HepG2 (cell line): ENCODE measurements around the gene CDC42SE2. TPM values are rescaled to one million over a fixed set of nuclear protein-coding genes. Genes with fewer than 3 reads are reported as not detected.

Experiments
- DZIP1 ChIP-seq: sonication (generic); formaldehyde crosslinking; IDR thresholded peaks from 2 replicates; pipeline ENCODE4 v1.5.0; 2020; ENCODE audit warnings: mild to moderate bottlenecking, missing genetic modification reagents
- ETS1 ChIP-seq: sonication (generic); formaldehyde crosslinking; IDR thresholded peaks from 2 replicates; pipeline ENCODE4 v1.4.0; 2020; ENCODE audit warnings: missing genetic modification reagents
- KDM6A ChIP-seq: IDR thresholded peaks from 2 replicates; pipeline ENCODE4 v1.6.1; 2016; ENCODE audit warnings: low read depth
- NFE2 ChIP-seq: sonication (generic); formaldehyde crosslinking; IDR thresholded peaks from 2 replicates; pipeline ENCODE4 v1.4.0; 2020; ENCODE audit warnings: missing genetic modification reagents
- NFE2L2 ChIP-seq: fragments of 150-350 bp; IDR thresholded peaks from 2 replicates; pipeline ENCODE4 v1.6.1; 2014; ENCODE audit warnings: low read length
- NFRKB ChIP-seq: fragments of 450-650 bp; IDR thresholded peaks from 2 replicates; pipeline ENCODE4 v1.6.1; 2017
- NR2C2 ChIP-seq: sonication (generic); formaldehyde crosslinking; IDR thresholded peaks from 2 replicates; pipeline ENCODE4 v1.4.0; 2020; ENCODE audit warnings: missing genetic modification reagents, mild to moderate bottlenecking, moderate library complexity, borderline replicate concordance
- PLSCR1 ChIP-seq: sonication (generic); formaldehyde crosslinking; IDR thresholded peaks from 2 replicates; pipeline ENCODE4 v1.5.0; 2020; ENCODE audit warnings: missing genetic modification reagents, mild to moderate bottlenecking, borderline replicate concordance
- SPEN ChIP-seq: sonication (generic); formaldehyde crosslinking; IDR thresholded peaks from 2 replicates; pipeline ENCODE4 v1.5.1; 2020; ENCODE audit warnings: low read depth, mild to moderate bottlenecking, missing genetic modification reagents
- ZBTB2 ChIP-seq: sonication (generic); formaldehyde crosslinking; IDR thresholded peaks from 2 replicates; pipeline ENCODE4 v1.8.0; 2022; ENCODE audit warnings: low read depth, missing genetic modification reagents
- ZBTB26 ChIP-seq: IDR thresholded peaks from 2 replicates; pipeline ENCODE4 v1.6.1; 2016; ENCODE audit warnings: missing compliant biosample characterization, missing genetic modification reagents, borderline replicate concordance
- ZFYVE20 ChIP-seq: sonication (generic); formaldehyde crosslinking; IDR thresholded peaks from 2 replicates; pipeline ENCODE4 v1.8.0; 2023; ENCODE audit warnings: low read depth, mild to moderate bottlenecking, moderate library complexity, missing genetic modification reagents, borderline replicate concordance
- ZGPAT ChIP-seq: IDR thresholded peaks from 2 replicates; pipeline ENCODE4 v1.6.1; 2016; ENCODE audit warnings: mild to moderate bottlenecking
- ZMAT3 ChIP-seq: sonication (generic); formaldehyde crosslinking; conservative IDR thresholded peaks from 2 replicates; pipeline ENCODE4 v1.7.0; 2021; ENCODE audit warnings: missing genetic modification reagents
- ZNF234 ChIP-seq: sonication (generic); formaldehyde crosslinking; conservative IDR thresholded peaks from 2 replicates; pipeline ENCODE4 v1.5.1; 2020; ENCODE audit warnings: mild to moderate bottlenecking, missing genetic modification reagents
- polyA plus RNA-seq, 8 experiments: library from polyadenylated mRNA; depleted of rRNA in 3 of 8; stranded (reverse) in 7 of 8; unstranded in 1 of 8; fragments of >200 nt; fragmentation: Illumina TruSeq in 4 of 8; extraction: Trizol in 4 of 8; gene quantifications; 2 replicates each; pipeline versions ENCODE4 v1.2.1 to v1.2.3, GENCODE V29; 2011 to 2016; ENCODE audit warnings: low read depth in 4 of 8, missing spikeins in 1 of 8, mixed read lengths in 1 of 8; ENCODE audit not compliant: insufficient read depth in 1 of 8
- total RNA-seq, 5 experiments: library from RNA; depleted of rRNA; stranded (reverse); fragments of >200 nt; fragmentation: Illumina TruSeq; extraction: Trizol; gene quantifications; 2 replicates each; pipeline ENCODE4 v1.2.3, GENCODE V29; 2016; ENCODE audit warnings: low read depth in 1 of 5

Gene CDC42SE2
- total and polyA plus RNA-seq, 2 of the 13 experiments (the other 11 are each of a cell fraction or from before 2014, with no cell fraction given) = 19.6 to 25.0 TPM

GRCh38 chr5:131263648-131264450 lies at the start of gene CDC42SE2 (continued):
- TF ChIP-seq PLSCR1 (CRISPR knock-in tag) (no peak), ZFYVE20 (no peak), NR2C2 (CRISPR knock-in tag) (no peak), ZNF234 (no peak; the same call in 1 of the 2 replicates), NFRKB (no peak), ZMAT3 (CRISPR knock-in tag) (0 out of 2 replicates have a peak, but pooled peaks have one; percentile 29), ZGPAT (CRISPR knock-in tag) (peak; percentile 66; the same call in 1 of the 2 replicates), ZBTB2 (CRISPR knock-in tag) (peak; percentile 62; the same call in 1 of the 2 replicates), KDM6A (no peak), NFE2L2 (no peak), NFE2 (CRISPR knock-in tag) (no peak), ETS1 (CRISPR knock-in tag) (no peak), SPEN (no peak), DZIP1 (CRISPR knock-in tag) (no peak), ZBTB26 (CRISPR knock-in tag) (no peak; the same call in 1 of the 2 replicates)
